Gastrocnemius medialis (tissue), 4 donors: Measurements from ENCODE around the gene ZNF587B. TPM values are rescaled to one million over a fixed set of nuclear protein-coding genes. Genes with fewer than 3 reads are reported as not detected.
"Not testable (repeated sequence)": the region's sequence is repeated elsewhere in the genome, so short reads cannot be mapped to it uniquely, and the experiment has no call there.

ENCODE experiments used
- ATAC-seq, 2 donors: fragments of 150-250 bp; one replicate each; pipeline ENCODE4 v1.9.1; 2016
- DNase-seq, 2 donors: peaks; one replicate each; pipeline ENCODE4 v3.0.0-alpha.2; 2019
- H3K27ac ChIP-seq, 4 donors: fragments of 200-600 bp; sonication (generic); 1 replicate in 1 of 4; 2 replicates in 3 of 4; pipeline ENCODE4 v1.5.1; 2016 to 2018; ENCODE audit warnings: mild to moderate bottlenecking in 2 of 4, moderate library complexity in 1 of 4
- H3K27me3 ChIP-seq, 3 donors: fragments of 200-600 bp; sonication (generic) in 2 of 3; 1 replicate in 1 of 3; 2 replicates in 2 of 3; pipeline versions ENCODE4 v1.5.1 to v1.6.0; 2016 to 2019; ENCODE audit warnings: mild to moderate bottlenecking in 1 of 3, moderate library complexity in 1 of 3
- H3K36me3 ChIP-seq, 2 donors: fragments of 200-600 bp; sonication (generic) in 1 of 2; one replicate each; pipeline ENCODE4 v1.5.1; 2017 to 2018
- H3K4me1 ChIP-seq, 2 donors: fragments of 200-600 bp; sonication (generic) in 1 of 2; one replicate each; pipeline ENCODE4 v1.5.1; 2016 to 2017; ENCODE audit warnings: mild to moderate bottlenecking in 2 of 2
- H3K4me3 ChIP-seq, 4 donors: fragments of 200-600 bp; sonication (generic) in 3 of 4; 1 replicate in 1 of 4; 2 replicates in 3 of 4; pipeline ENCODE4 v1.5.1; 2016 to 2019; ENCODE audit warnings: mild to moderate bottlenecking in 2 of 4
- H3K9me3 ChIP-seq, 3 donors: fragments of 200-600 bp; sonication (generic) in 2 of 3; 1 replicate in 1 of 3; 2 replicates in 2 of 3; pipeline ENCODE4 v1.5.1; 2016 to 2019
- CTCF ChIP-seq, 5 experiments: fragments of 450-650 bp in 3 of 5; fragments of 200-600 bp in 2 of 5; sonication (generic) in 2 of 5; IDR thresholded peaks in 4 of 5; conservative IDR thresholded peaks in 1 of 5; 1 replicate in 4 of 5; 2 replicates in 1 of 5; pipeline ENCODE4 v1.5.1; 2016 to 2019; ENCODE audit warnings: antibody characterized with exemption in 5 of 5, mild to moderate bottlenecking in 3 of 5, moderate library complexity in 3 of 5
- POLR2A ChIP-seq, 2 donors: fragments of 450-650 bp; IDR thresholded peaks; one replicate each; pipeline ENCODE4 v1.6.1; 2017; ENCODE audit warnings: antibody characterized with exemption in 2 of 2, mild to moderate bottlenecking in 2 of 2, moderate library complexity in 2 of 2
- in situ Hi-C, 4 donors: fragments of 200-750 bp; cut with MboI; loops; one replicate each; pipeline versions ENCODE4 v1.15.0 to v1.8.0; 2017; ENCODE audit warnings: low sequenced_read_pairs in 4 of 4
- intact Hi-C: fragments of 100-400 bp; cut with DNase I; formaldehyde crosslinking; loops from one replicate; pipeline ENCODE4 v1.15.1; 2023; ENCODE audit warnings: low total_unique reads
- total RNA-seq, 4 donors: library from RNA; depleted of rRNA; stranded (reverse); fragments of >200 nt; gene quantifications; one replicate each; pipeline versions ENCODE4 v1.1.0 to v1.2.3, GENCODE V29; 2016

ZNF587B gene
- total RNA-seq, 4 donors from 2014 or later = 2.1 to 9.6 (median 6.3) TPM

- H3K36me3 ChIP-seq = no peaks in the 10 kb centered on the region
- no peaks in the 10 kb centered on the region for H3K9me3 ChIP-seq
- peaks cover 21 to 35% of the 10 kb centered on the region in 2 donors for H3K4me1 ChIP-seq
- no peak overlapping the region for H3K27ac ChIP-seq
- H3K4me3 ChIP-seq = no peak overlapping the region
- intact Hi-C loops (no loop called here), in situ Hi-C loops (no loop called here)
- no peak for TF ChIP-seq POLR2A (IDR thresholded peaks at IDR 0.05)
- TF ChIP-seq CTCF (IDR thresholded peaks at IDR 0.05 in 4 of 5, conservative IDR thresholded peaks at IDR 0.05 in 1 of 5) = no peak
- DNase-seq (no peak), ATAC-seq (no peak)
- H3K27me3 ChIP-seq = no peaks in the 10 kb centered on the region
These were observed 12.1 kb upstream of the ZNF587B start for GRCh38 chr19:57817976-57818375.

DNA sequence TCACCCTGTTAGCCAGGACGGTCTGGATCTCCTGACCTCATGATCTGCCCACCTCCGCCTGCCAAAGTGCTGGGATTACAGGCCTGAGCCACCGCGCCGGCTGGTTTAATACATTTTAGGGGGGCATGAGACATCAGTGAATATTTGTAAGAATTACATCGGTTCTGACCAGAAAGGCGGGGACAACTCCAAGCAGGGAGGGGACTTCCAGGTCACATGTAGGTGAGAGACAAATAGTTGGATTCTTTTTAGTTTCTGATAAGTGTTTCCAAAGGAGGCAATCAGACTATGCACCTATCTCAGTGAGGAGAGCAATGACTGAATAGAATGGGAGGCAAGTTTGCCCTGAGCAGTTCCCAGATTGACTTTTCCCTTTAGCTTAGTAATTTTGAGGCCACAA is 11.7 kb upstream of the ZNF587B start:
- Histone ChIP-seq H3K4me1 (peaks cover 19 to 37% of the 10 kb centered on the region in 2 donors), H3K36me3 (no peaks in the 10 kb centered on the region), H3K27me3 (no peaks in the 10 kb centered on the region), H3K27ac (no peak overlapping the region), H3K4me3 (no peak overlapping the region), H3K9me3 (no peaks in the 10 kb centered on the region)
- intact Hi-C loops = no loop called here
- no peak for ATAC-seq
- in situ Hi-C loops = no loop called here
- no peak for DNase-seq
- TF ChIP-seq CTCF (IDR thresholded peaks at IDR 0.05 in 4 of 5, conservative IDR thresholded peaks at IDR 0.05 in 1 of 5) = no peak
- no peak for TF ChIP-seq POLR2A (IDR thresholded peaks at IDR 0.05)

DNA sequence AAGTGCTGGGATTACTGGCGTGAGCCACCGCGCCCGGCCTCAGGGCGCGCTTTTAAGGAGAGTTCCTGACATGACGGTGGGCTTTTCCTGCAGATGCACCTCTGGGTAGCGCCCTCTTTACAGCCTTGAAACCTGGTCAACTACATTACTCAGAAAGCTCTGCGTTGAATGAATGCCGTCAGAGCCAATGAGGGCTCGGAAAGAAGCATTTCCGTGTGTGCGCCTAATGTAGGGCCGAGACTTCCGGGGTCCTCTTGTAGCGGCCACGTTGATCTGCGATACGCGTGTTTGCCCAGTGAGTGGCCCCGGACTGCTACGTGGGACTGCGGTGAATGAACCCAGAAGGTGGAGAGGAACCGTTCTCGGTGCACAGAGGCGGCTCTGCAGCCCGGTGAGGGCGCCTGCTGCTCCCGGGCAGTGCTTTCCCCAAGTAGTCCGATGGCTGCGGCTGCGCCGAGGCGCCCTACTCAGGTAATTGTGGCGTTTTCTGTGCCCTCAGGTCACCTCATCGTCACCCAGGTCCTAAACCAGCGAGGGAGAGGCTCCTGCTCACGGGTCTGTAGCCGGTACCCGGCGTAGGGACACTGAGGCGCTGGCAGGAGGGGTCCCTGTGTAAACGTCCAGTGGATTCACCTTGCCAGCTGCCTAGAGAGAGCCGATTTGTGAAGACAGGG is 10.5 kb upstream of the ZNF587B start:
- DNase-seq (peak; percentile 71 to 81), ATAC-seq (peak; percentile 85 to 91)
- no peaks in the 10 kb centered on the region for H3K9me3 ChIP-seq
- intact Hi-C loops (no loop called here), in situ Hi-C loops (no loop called here)
- peak overlapping the region; percentile 75 to 92 (median 78) for H3K27ac ChIP-seq
- peaks cover 12 to 32% of the 10 kb centered on the region in 2 donors for H3K4me1 ChIP-seq
- peak overlapping the region; percentile 66 to 98 (median 87) for H3K4me3 ChIP-seq
- no peaks in the 10 kb centered on the region for H3K27me3 ChIP-seq
- H3K36me3 ChIP-seq = peaks cover 0 to 7% of the 10 kb centered on the region in 2 donors
- TF ChIP-seq POLR2A (IDR thresholded peaks at IDR 0.05) (peak; percentile 28 to 32), CTCF (IDR thresholded peaks at IDR 0.05 in 4 of 5, conservative IDR thresholded peaks at IDR 0.05 in 1 of 5) (no peak)

- no peak for ATAC-seq
- DNase-seq = no peak
- H3K27ac ChIP-seq = peak overlapping the region; percentile 75 to 92 (median 78)
These were observed 9.5 kb upstream of the ZNF587B start for GRCh38 chr19:57820599-57820998.

GRCh38 chr19:57821095-57821494 is 9.0 kb upstream of the ZNF587B start:
- DNase-seq, H3K36me3 ChIP-seq, H3K27ac ChIP-seq, H3K27me3 ChIP-seq, H3K9me3 ChIP-seq, H3K4me3 ChIP-seq, in situ Hi-C loops, intact Hi-C loops, ATAC-seq: not testable (repeated sequence)
- peaks cover 8 to 25% of the 10 kb centered on the region in 2 donors for H3K4me1 ChIP-seq

More at GRCh38 chr19:57820599-57820998, 9.5 kb upstream of the ZNF587B start:
- peaks cover 8 to 25% of the 10 kb centered on the region in 2 donors for H3K4me1 ChIP-seq
- H3K4me3 ChIP-seq = peak overlapping the region; percentile 66 to 98 (median 87)
- no peak for TF ChIP-seq CTCF (IDR thresholded peaks at IDR 0.05 in 4 of 5, conservative IDR thresholded peaks at IDR 0.05 in 1 of 5)
- TF ChIP-seq POLR2A (IDR thresholded peaks at IDR 0.05) = no peak
- in situ Hi-C loops (no loop called here), intact Hi-C loops (no loop called here)
- H3K9me3 ChIP-seq = no peaks in the 10 kb centered on the region
- peaks cover 0 to 7% of the 10 kb centered on the region in 2 donors for H3K36me3 ChIP-seq
- H3K27me3 ChIP-seq = no peaks in the 10 kb centered on the region

DNA sequence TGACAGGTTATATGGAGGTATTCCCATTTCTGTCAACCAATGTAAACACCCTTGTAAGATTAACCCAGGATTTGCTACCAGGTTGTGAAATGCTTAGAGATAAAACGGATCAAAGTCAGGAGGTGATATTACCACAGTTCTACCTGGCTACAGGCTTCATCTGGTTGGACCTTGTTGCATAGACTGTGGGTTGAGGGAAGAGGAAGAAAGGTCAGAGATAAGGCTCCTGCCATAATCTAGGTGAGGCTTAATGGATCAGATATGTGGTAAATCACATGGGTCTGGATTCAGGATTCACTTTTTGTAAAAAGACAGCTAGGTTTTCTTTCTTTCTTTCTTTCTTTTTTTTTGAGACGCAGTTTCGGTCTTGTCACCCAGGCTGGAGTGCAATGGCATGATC is 8.6 kb upstream of the ZNF587B start:
- DNase-seq, H3K4me3 ChIP-seq, H3K27me3 ChIP-seq, H3K9me3 ChIP-seq, H3K27ac ChIP-seq, intact Hi-C loops, H3K36me3 ChIP-seq, ATAC-seq, in situ Hi-C loops: not testable (repeated sequence)
- H3K4me1 ChIP-seq = peaks cover 8 to 25% of the 10 kb centered on the region in 2 donors

GRCh38 chr19:57823155-57823554 is 6.9 kb upstream of the ZNF587B start:
- DNase-seq, ATAC-seq, H3K9me3 ChIP-seq, H3K27me3 ChIP-seq, H3K36me3 ChIP-seq, H3K27ac ChIP-seq, H3K4me3 ChIP-seq, intact Hi-C loops, in situ Hi-C loops: not testable (repeated sequence)
- H3K4me1 ChIP-seq = peaks cover 8 to 25% of the 10 kb centered on the region in 2 donors

- peaks cover 8 to 25% of the 10 kb centered on the region in 2 donors for H3K4me1 ChIP-seq
- H3K27me3 ChIP-seq, H3K9me3 ChIP-seq, intact Hi-C loops, H3K27ac ChIP-seq, H3K36me3 ChIP-seq, H3K4me3 ChIP-seq, in situ Hi-C loops, DNase-seq, ATAC-seq: not testable (repeated sequence)
These were observed 6.5 kb upstream of the ZNF587B start for GRCh38 chr19:57823608-57824007.
